NCI-H146 (cell line): ENCODE results near the gene ALDH2.
"Not testable (repeated sequence)": the region's sequence is repeated elsewhere in the genome, so short reads cannot be mapped to it uniquely, and the experiment has no call there.

Experiments
- DNase-seq: peaks from one replicate; lab custom pipeline; 2025; lab: John Stamatoyannopoulos, UW

Gene ALDH2

GRCh38 chr12:111789779-111790178 is 23.0 kb downstream of the ALDH2 start:
- no peak for DNase-seq

GRCh38 chr12:111791507-111791906 is 24.8 kb downstream of the ALDH2 start:
- DNase-seq = no peak

GRCh38 chr12:111792155-111792855 is 25.6 kb downstream of the ALDH2 start:
- no peak for DNase-seq

GRCh38 chr12:111792856-111793235 is 26.1 kb downstream of the ALDH2 start:
- DNase-seq = no peak

- DNase-seq = no peak
Measured at GRCh38 chr12:111798182-111798581, 31.4 kb downstream of the ALDH2 start.

- no peak for DNase-seq
Measured at GRCh38 chr12:111799758-111800157, 33.0 kb downstream of the ALDH2 start.

GRCh38 chr12:111803038-111803626 is 36.4 kb downstream of the ALDH2 start:
- no peak for DNase-seq

GRCh38 chr12:111803851-111804250 is 37.1 kb downstream of the ALDH2 start:
- no peak for DNase-seq

GRCh38 chr12:111806304-111806703 is 39.6 kb downstream of the ALDH2 start:
- no peak for DNase-seq

- no peak for DNase-seq
Measured at GRCh38 chr12:111807232-111807631, 40.5 kb downstream of the ALDH2 start.

- peak; percentile 81 for DNase-seq
Measured at GRCh38 chr12:111812881-111813741, 46.4 kb downstream of the ALDH2 start.

- no peak for DNase-seq
Measured at GRCh38 chr12:111816065-111816615, 49.4 kb downstream of the ALDH2 start.

GRCh38 chr12:111816898-111817297 is 50.2 kb downstream of the ALDH2 start:
- not testable (repeated sequence) for DNase-seq

- DNase-seq = no peak
Measured at GRCh38 chr12:111818340-111818739, 51.6 kb downstream of the ALDH2 start.

GRCh38 chr12:111819191-111820158 is 52.7 kb downstream of the ALDH2 start:
- DNase-seq = peak; percentile 83

- not testable (repeated sequence) for DNase-seq
Measured at GRCh38 chr12:111820828-111821227, 54.1 kb downstream of the ALDH2 start.

- DNase-seq = no peak
Measured at GRCh38 chr12:111822886-111823285, 56.2 kb downstream of the ALDH2 start.

GRCh38 chr12:111823891-111824290 is 57.2 kb downstream of the ALDH2 start:
- DNase-seq = no peak

- not testable (repeated sequence) for DNase-seq
Measured at GRCh38 chr12:111824312-111824711, 57.6 kb downstream of the ALDH2 start.

GRCh38 chr12:111825509-111825908 is 58.8 kb downstream of the ALDH2 start:
- no peak for DNase-seq

GRCh38 chr12:111826316-111826715 is 59.6 kb downstream of the ALDH2 start:
- no peak for DNase-seq
